ENCODE results near the gene ABR.

ABR gene

GRCh38 chr17:958712-959451 is 220.9 kb downstream of the ABR start:
- no peak for DNase-seq (ENCODE audit: low read depth)

GRCh38 chr17:957856-958421 is 221.8 kb downstream of the ABR start:
- DNase-seq (ENCODE audit: low read depth): no peak

- DNase-seq (ENCODE audit: low read depth): no peak
Observed at GRCh38 chr17:956905-957304, 222.9 kb downstream of the ABR start.

GRCh38 chr17:954431-955164 is 225.2 kb downstream of the ABR start:
- DNase-seq (ENCODE audit: low read depth): no peak

- no peak for DNase-seq (ENCODE audit: low read depth)
Observed at GRCh38 chr17:953767-954166, 226.0 kb downstream of the ABR start.
